Adrenal gland (tissue), 12 donors: ENCODE measurements around the gene AP2A2. TPM values are rescaled to one million over a fixed set of nuclear protein-coding genes. Genes with fewer than 3 reads are reported as not detected.

Experiments
- DNase-seq, 7 donors: peaks; one replicate each; pipeline ENCODE4 v3.0.0-alpha.2; 2019 to 2020
- H3K27ac ChIP-seq, 5 donors: fragments of 200-600 bp; sonication (generic) in 4 of 5; 1 replicate in 3 of 5; 2 replicates in 2 of 5; pipeline versions ENCODE4 v1.5.1 to v1.8.0; 2016 to 2020; ENCODE audit warnings: mild to moderate bottlenecking in 1 of 5
- H3K27me3 ChIP-seq: fragments of 200-600 bp; 2 replicates; pipeline ENCODE4 v1.8.0; 2021
- H3K36me3 ChIP-seq, 2 donors: fragments of 200-600 bp; replicated peaks in 1 of 2; 1 replicate in 1 of 2; 2 replicates in 1 of 2; pipeline versions ENCODE4 v1.5.1 to v1.8.0; 2018 to 2022
- H3K4me1 ChIP-seq, 2 donors: fragments of 200-600 bp; replicated peaks in 1 of 2; 1 replicate in 1 of 2; 2 replicates in 1 of 2; pipeline versions ENCODE4 v1.5.1 to v1.8.0; 2018 to 2021
- H3K4me3 ChIP-seq, 4 donors: fragments of 200-600 bp; sonication (generic) in 3 of 4; one replicate each; pipeline ENCODE4 v1.5.1; 2016 to 2018
- H3K9me3 ChIP-seq, 3 donors: fragments of 200-600 bp; sonication (generic) in 1 of 3; replicated peaks in 1 of 3; 1 replicate in 2 of 3; 2 replicates in 1 of 3; pipeline versions ENCODE4 v1.5.1 to v1.8.0; 2016 to 2021
- CTCF ChIP-seq, 6 experiments: fragments of 450-650 bp in 4 of 6; fragments of 200-600 bp in 2 of 6; sonication (generic) in 1 of 6; IDR thresholded peaks; 1 replicate in 5 of 6; 2 replicates in 1 of 6; pipeline versions ENCODE4 v1.5.1 to v1.8.0; 2016 to 2021; ENCODE audit warnings: antibody characterized with exemption in 6 of 6, mild to moderate bottlenecking in 2 of 6, moderate library complexity in 1 of 6
- POLR2A ChIP-seq, 2 donors: fragments of 450-650 bp; IDR thresholded peaks; one replicate each; pipeline ENCODE4 v1.6.1; 2017; ENCODE audit warnings: antibody characterized with exemption in 2 of 2, mild to moderate bottlenecking in 2 of 2, moderate library complexity in 1 of 2
- WGBS, 4 donors: extraction: QIAGEN DNeasy Blood & Tissue Kit in 2 of 4; methylation state at CpG; one replicate each; pipeline versions ENCODE4 v1.1.5 to v1.1.7; 2013 to 2017; 5-methylcytosine and 5-hydroxymethylcytosine counted together
- intact Hi-C, 2 donors: fragments of 100-400 bp; cut with DNase I; formaldehyde crosslinking; loops; one replicate each; pipeline versions ENCODE4 v1.14.1 to v1.15.0; 2022 to 2023
- polyA plus RNA-seq, 3 donors: library from polyadenylated mRNA; stranded (reverse); fragments of 200-250 nt in 2 of 3; fragments of 350-450 nt in 1 of 3; fragmentation: Illumina TruSeq in 1 of 3; extraction: RNeasy Lipid Tissue Mini Kit (QIAGEN cat#74804) in 1 of 3; gene quantifications; one replicate each; pipeline ENCODE4 v1.2.3, GENCODE V29; 2013 to 2014
- total RNA-seq, 9 donors: library from RNA; depleted of rRNA in 4 of 9; stranded (reverse); fragments of >200 nt in 4 of 9; fragments of 120-200 nt in 1 of 9; fragmentation: NEBNext Ultra II Directional in 1 of 9; extraction: Animal tissue kit (Norgen Biotek cat#: 25700) in 1 of 9; gene quantifications; one replicate each; pipeline versions ENCODE4 v1.1.0 to v1.2.4, GENCODE V29; 2013 to 2023
- donor health status: healthy with polysubstance abuse.
- donor health status: Bipolar disorder and iron deficiency.
- donor health status: DM: yes; HTN: yes; CAD: no.
- donor health status: DM: no; HTN: no; CAD: no.
- donor health status: DM: no; HTN: no; CAD: no.
- donor health status: DM: yes; HTN: yes; CAD: no.

Gene AP2A2
- total and polyA plus RNA-seq, 12 donors: 15.3 to 115 (median 73.1) TPM

DNA sequence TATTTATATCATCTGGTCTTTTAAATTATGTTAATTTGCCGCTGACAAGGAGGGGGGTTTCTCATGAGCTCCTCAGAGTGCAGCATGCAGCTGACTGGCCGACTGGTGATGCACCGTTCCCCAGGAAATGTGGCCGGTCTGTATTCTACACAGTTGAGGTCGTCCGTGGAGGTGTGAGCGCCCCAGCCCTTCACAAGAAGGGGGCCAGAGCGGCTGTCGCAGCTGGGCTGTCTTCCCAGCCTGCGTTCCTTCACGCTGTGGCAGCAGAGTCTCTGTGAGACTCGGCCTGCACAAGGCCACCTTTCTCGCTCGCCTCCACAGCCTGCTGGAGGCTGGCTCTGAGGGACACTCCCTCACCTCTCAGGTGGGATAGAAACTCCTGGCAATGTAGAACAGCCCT, 43.2 kb downstream of the AP2A2 start:
- peaks cover 0 to 12% of the 10 kb centered on the region in 2 donors for H3K4me1 ChIP-seq
- no peak overlapping the region for H3K27ac ChIP-seq
- H3K9me3 ChIP-seq: no peaks in the 10 kb centered on the region
- H3K4me3 ChIP-seq: no peak overlapping the region
- WGBS, 4 donors: 86 to 91% (median 90%) methylated on average over 6 to 14 of the region's 14 CpGs
- no peaks in the 10 kb centered on the region for H3K27me3 ChIP-seq
- H3K36me3 ChIP-seq: peaks cover 0 to 40% of the 10 kb centered on the region in 2 donors
- TF ChIP-seq CTCF (IDR thresholded peaks at IDR 0.05) (no peak), POLR2A (IDR thresholded peaks at IDR 0.05) (no peak)
- no peak for DNase-seq
- intact Hi-C loops: no loop called here

DNA sequence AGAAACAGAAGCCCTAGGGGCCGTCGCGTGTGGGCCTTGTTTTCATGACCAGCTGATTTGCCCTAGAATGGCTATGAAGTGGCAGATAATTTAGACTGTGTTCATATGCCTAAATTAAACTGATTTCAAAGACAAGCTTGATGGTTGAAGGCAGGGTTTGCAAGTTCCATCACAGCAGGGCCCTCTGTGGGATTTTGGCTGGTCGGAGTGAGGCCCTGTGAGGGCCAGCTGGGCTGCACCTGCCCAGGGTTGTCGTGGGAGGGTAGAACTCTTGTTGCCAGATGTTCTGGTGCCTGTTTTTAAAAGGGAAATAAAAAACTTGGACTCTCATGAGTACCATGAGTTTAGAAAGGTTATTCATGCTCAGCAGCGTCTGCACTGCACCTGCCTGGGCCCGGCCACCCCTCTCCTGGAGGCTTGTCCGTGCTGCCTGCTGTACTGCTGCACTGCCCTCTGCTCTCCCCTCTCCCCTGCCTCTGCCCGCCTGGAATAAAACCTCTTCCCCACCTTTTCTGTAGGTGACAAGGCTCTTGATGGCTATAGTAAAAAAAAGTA, 44.1 kb downstream of the AP2A2 start:
- DNase-seq: no peak
- H3K27me3 ChIP-seq: no peaks in the 10 kb centered on the region
- 77 to 90% (median 84%) methylated on average over 7 to 9 of the region's 9 CpGs for WGBS, 4 donors
- no peaks in the 10 kb centered on the region for H3K9me3 ChIP-seq
- H3K27ac ChIP-seq: no peak overlapping the region
- peaks cover 0 to 12% of the 10 kb centered on the region in 2 donors for H3K4me1 ChIP-seq
- no peak for TF ChIP-seq POLR2A (IDR thresholded peaks at IDR 0.05)
- no peak for TF ChIP-seq CTCF (IDR thresholded peaks at IDR 0.05)
- no peak overlapping the region for H3K4me3 ChIP-seq
- peaks cover 0 to 44% of the 10 kb centered on the region in 2 donors for H3K36me3 ChIP-seq
- intact Hi-C loops: no loop called here

- peaks cover 0 to 49% of the 10 kb centered on the region in 2 donors for H3K36me3 ChIP-seq
- TF ChIP-seq CTCF (IDR thresholded peaks at IDR 0.05) (no peak), POLR2A (IDR thresholded peaks at IDR 0.05) (no peak)
- H3K27me3 ChIP-seq: no peaks in the 10 kb centered on the region
- no peak for DNase-seq
- peaks cover 0 to 12% of the 10 kb centered on the region in 2 donors for H3K4me1 ChIP-seq
- intact Hi-C loops: no loop called here
- H3K9me3 ChIP-seq: no peaks in the 10 kb centered on the region
- no peak overlapping the region for H3K27ac ChIP-seq
- WGBS, 4 donors: 76 to 90% (median 84%) methylated on average over 24 to 26 of the region's 26 CpGs
- H3K4me3 ChIP-seq: no peak overlapping the region
These were observed 44.7 kb downstream of the AP2A2 start for GRCh38 chr11:970319-970871.

GRCh38 chr11:971092-971690, 45.5 kb downstream of the AP2A2 start:
- H3K27ac ChIP-seq: no peak overlapping the region

More at GRCh38 chr11:971092-971690, 45.5 kb downstream of the AP2A2 start:
- peaks cover 0 to 49% of the 10 kb centered on the region in 2 donors for H3K36me3 ChIP-seq
- no peaks in the 10 kb centered on the region for H3K9me3 ChIP-seq
- intact Hi-C loops: no loop called here
- no peaks in the 10 kb centered on the region for H3K27me3 ChIP-seq
- DNase-seq: no peak
- peaks cover 0 to 9% of the 10 kb centered on the region in 2 donors for H3K4me1 ChIP-seq
- 69 to 87% (median 78%) methylated on average over 12 of the region's 12 CpGs for WGBS, 4 donors
- no peak overlapping the region for H3K4me3 ChIP-seq
- TF ChIP-seq CTCF (IDR thresholded peaks at IDR 0.05): no peak
- no peak for TF ChIP-seq POLR2A (IDR thresholded peaks at IDR 0.05)
